Measurements from ENCODE around the gene COL27A1. TPM values are rescaled to one million over a fixed set of nuclear protein-coding genes. Genes with fewer than 3 reads are reported as not detected.

The COL27A1 gene
- total and polyA plus RNA-seq, 4 donors, result 10.9 to 25.6 (median 17.4) TPM

DNA sequence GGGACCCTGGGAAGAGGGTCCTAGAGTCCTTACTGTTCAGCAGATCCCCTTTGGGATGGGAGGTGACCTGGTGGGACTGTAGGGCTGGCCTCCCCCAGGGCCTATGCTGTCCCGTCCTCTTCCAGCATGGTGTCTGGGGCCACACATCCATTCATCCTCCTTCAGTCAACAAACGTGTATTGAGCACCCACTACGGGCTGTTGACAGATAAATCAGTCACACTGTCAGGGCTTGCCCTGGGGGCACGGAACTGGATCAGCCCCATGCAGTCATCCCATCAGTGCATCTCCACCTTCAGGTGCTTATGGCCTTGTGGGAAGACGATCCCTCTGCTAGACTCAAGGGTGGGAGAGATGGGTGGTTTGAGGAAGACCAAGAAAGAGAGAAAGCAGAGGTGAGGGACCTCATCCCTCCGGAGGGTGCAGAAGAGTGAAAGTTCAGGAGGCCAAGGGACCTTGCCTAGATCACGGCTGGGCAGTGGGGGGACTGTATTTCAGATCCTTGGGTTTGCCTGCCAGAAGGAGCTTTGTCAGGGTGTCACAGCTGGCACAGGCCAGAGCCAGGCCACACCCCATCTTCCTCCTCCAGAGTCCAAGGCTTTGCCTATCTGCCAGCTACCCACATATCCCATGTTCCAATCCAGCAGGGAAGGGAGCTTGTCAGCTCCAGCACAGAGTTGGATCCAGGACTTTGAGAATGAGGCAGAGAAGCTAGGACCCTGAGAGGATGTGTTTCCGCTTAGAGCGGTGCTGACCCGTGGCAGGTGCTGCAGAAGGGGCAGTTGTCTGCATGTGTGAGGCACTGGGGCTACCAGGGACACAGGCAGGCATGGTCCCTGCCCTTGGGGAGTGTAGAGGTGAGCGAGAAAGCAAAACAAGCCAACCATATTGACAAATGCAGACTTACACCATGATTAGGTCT, 30.5 kb downstream of the COL27A1 start:
- DNase-seq (no peak), ATAC-seq (ENCODE audit: insufficient read depth, low FRiP score) (no peak)
- Histone ChIP-seq H3K4me1 (ENCODE audit: control insufficient read depth in 5 of 5, insufficient read depth in 5 of 5, low read length in 5 of 5) (peaks cover 3 to 26% (median 5%) of the 10 kb centered on the region in 5 donors), H3K9me3 (ENCODE audit: control insufficient read depth in 4 of 4, insufficient read depth in 3 of 4, low read length in 3 of 4) (peaks cover 0 to 3% (median 0%) of the 10 kb centered on the region in 4 donors), H3K27me3 (ENCODE audit: control insufficient read depth in 3 of 3, insufficient read depth in 3 of 3, low read length in 2 of 3) (no peaks in the 10 kb centered on the region), H3K4me3 (no peak overlapping the region), H3K36me3 (ENCODE audit: control insufficient read depth in 4 of 4, insufficient read depth in 4 of 4, low read length in 4 of 4) (peaks cover 0 to 25% (median 10%) of the 10 kb centered on the region in 4 donors), H3K9ac (ENCODE audit: insufficient read depth in 1 of 2, low read length in 2 of 2) (no peak overlapping the region), H3K27ac (ENCODE audit: low read depth in 1 of 2, low read length in 1 of 2) (no peak overlapping the region)
- 82 to 83% methylated on average over 11 of the region's 11 CpGs for WGBS, 2 donors
- TF ChIP-seq, protein P1, sequence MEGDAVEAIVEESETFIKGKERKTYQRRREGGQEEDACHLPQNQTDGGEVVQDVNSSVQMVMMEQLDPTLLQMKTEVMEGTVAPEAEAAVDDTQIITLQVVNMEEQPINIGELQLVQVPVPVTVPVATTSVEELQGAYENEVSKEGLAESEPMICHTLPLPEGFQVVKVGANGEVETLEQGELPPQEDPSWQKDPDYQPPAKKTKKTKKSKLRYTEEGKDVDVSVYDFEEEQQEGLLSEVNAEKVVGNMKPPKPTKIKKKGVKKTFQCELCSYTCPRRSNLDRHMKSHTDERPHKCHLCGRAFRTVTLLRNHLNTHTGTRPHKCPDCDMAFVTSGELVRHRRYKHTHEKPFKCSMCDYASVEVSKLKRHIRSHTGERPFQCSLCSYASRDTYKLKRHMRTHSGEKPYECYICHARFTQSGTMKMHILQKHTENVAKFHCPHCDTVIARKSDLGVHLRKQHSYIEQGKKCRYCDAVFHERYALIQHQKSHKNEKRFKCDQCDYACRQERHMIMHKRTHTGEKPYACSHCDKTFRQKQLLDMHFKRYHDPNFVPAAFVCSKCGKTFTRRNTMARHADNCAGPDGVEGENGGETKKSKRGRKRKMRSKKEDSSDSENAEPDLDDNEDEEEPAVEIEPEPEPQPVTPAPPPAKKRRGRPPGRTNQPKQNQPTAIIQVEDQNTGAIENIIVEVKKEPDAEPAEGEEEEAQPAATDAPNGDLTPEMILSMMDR (IDR thresholded peaks at IDR 0.05; ENCODE audit: control extremely low read depth, extremely low read depth), result no peak

DNA sequence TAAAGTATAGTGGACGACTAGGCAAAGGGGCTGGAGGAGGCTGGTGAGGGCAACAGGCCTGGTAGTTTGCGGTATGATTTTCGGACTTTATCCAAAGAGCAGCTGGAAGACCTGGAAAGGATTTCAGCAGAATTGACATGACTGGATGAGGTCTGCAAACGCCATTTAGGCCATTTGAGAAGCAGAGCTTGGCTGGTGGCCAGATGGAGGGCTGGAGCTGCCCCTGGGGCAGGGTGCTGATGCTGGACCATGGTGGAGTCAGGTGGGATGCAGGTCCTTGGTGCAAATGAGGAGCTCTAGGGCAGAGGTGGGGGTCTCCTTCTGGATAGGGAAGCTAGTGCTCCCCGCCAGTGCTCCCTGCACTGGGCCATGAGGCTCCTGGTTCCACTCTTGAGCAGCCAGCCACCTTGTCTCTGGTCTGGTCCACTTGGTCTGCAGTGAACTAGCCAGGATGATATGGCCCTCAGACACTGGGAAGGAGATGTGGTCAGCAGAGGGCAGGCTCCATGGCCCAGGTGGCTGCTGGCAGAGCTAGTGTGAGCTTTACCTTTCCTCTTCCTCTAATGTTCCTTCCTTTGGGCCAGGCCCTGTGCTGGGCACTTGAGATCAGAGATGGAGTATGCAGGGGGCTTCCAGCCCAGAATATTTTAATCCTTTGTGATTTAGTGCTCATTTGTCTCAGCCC, 31.4 kb downstream of the COL27A1 start:
- H3K4me3 ChIP-seq, result no peak overlapping the region
- TF ChIP-seq, protein P1 (IDR thresholded peaks at IDR 0.05; ENCODE audit: control extremely low read depth, extremely low read depth), result no peak
- peaks cover 0 to 3% (median 0%) of the 10 kb centered on the region in 4 donors for H3K9me3 ChIP-seq (ENCODE audit: control insufficient read depth in 4 of 4, insufficient read depth in 3 of 4, low read length in 3 of 4)
- peaks cover 0 to 16% (median 3%) of the 10 kb centered on the region in 5 donors for H3K4me1 ChIP-seq (ENCODE audit: control insufficient read depth in 5 of 5, insufficient read depth in 5 of 5, low read length in 5 of 5)
- H3K27me3 ChIP-seq (ENCODE audit: control insufficient read depth in 3 of 3, insufficient read depth in 3 of 3, low read length in 2 of 3), result no peaks in the 10 kb centered on the region
- DNase-seq (no peak), ATAC-seq (ENCODE audit: insufficient read depth, low FRiP score) (no peak)
- 83 to 86% methylated on average over 5 of the region's 5 CpGs for WGBS, 2 donors
- no peak overlapping the region for H3K27ac ChIP-seq (ENCODE audit: low read depth in 1 of 2, low read length in 1 of 2)
- H3K9ac ChIP-seq (ENCODE audit: insufficient read depth in 1 of 2, low read length in 2 of 2), result no peak overlapping the region
- H3K36me3 ChIP-seq (ENCODE audit: control insufficient read depth in 4 of 4, insufficient read depth in 4 of 4, low read length in 4 of 4), result peaks cover 0 to 30% (median 10%) of the 10 kb centered on the region in 4 donors

DNA sequence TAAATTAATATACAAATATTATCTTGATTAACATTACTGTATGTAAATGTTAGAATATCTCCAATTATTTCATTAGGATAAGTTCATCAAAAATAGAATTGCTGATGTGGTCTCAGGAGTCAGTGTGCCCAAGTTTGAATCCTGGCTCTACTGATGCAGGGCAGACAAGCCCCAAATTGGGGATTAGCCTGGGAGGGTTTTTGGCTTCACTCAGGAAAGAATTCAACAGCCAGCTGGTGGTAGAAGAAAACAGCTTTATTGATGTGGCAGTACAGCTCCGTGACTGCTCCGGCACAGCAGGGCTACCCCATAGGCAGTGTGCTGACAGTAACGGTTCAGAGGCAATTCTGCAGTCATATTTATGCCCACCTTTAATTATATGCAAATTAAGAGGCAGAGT, 32.5 kb downstream of the COL27A1 start:
- Histone ChIP-seq H3K27me3 (ENCODE audit: control insufficient read depth in 3 of 3, insufficient read depth in 3 of 3, low read length in 2 of 3) (no peaks in the 10 kb centered on the region), H3K27ac (ENCODE audit: low read depth in 1 of 2, low read length in 1 of 2) (no peak overlapping the region), H3K9ac (ENCODE audit: insufficient read depth in 1 of 2, low read length in 2 of 2) (no peak overlapping the region), H3K4me1 (ENCODE audit: control insufficient read depth in 5 of 5, insufficient read depth in 5 of 5, low read length in 5 of 5) (peaks cover 0 to 15% (median 3%) of the 10 kb centered on the region in 5 donors), H3K4me3 (no peak overlapping the region), H3K36me3 (ENCODE audit: control insufficient read depth in 4 of 4, insufficient read depth in 4 of 4, low read length in 4 of 4) (peaks cover 0 to 27% (median 9%) of the 10 kb centered on the region in 4 donors), H3K9me3 (ENCODE audit: control insufficient read depth in 4 of 4, insufficient read depth in 3 of 4, low read length in 3 of 4) (peaks cover 0 to 3% (median 0%) of the 10 kb centered on the region in 4 donors)
- WGBS, 2 donors, result 80 to 87% methylated on average over 3 of the region's 3 CpGs
- DNase-seq (no peak), ATAC-seq (ENCODE audit: insufficient read depth, low FRiP score) (no peak)
- TF ChIP-seq, protein P1 (IDR thresholded peaks at IDR 0.05; ENCODE audit: control extremely low read depth, extremely low read depth), result no peak

All from lung (tissue), 12 donors.